HG02852 (cell line): Measurements from ENCODE around the gene UTP4.

Source experiments
- ATAC-seq: cut with Tn5 transposase; IDR thresholded peaks from one replicate; pipeline ENCODE4 v1.9.1; 2021; ENCODE audit warnings: mild to moderate bottlenecking, moderate library complexity; ENCODE audit not compliant: unreplicated experiment

UTP4 gene

GRCh38 chr16:69201291-69201690, 68.8 kb downstream of the UTP4 start:
- ATAC-seq, result no peak

- no peak for ATAC-seq
Measured at GRCh38 chr16:69201787-69202186, 69.3 kb downstream of the UTP4 start.

GRCh38 chr16:69204172-69204571, 71.7 kb downstream of the UTP4 start:
- no peak for ATAC-seq

GRCh38 chr16:69209735-69210134, 77.3 kb downstream of the UTP4 start:
- no peak for ATAC-seq

GRCh38 chr16:69217433-69217832, 85.0 kb downstream of the UTP4 start:
- no peak for ATAC-seq
